Right forelimb (tissue), 1 donor: ENCODE results near the gene AUTS2.

ENCODE experiments used
- DNase-seq: peaks from one replicate; pipeline ENCODE4 v3.0.0-alpha.2; 2018

AUTS2 gene

GRCh38 chr7:69864274-69864673 is 266.0 kb downstream of the AUTS2 start:
- no peak for DNase-seq

GRCh38 chr7:69864822-69865221 is 266.5 kb downstream of the AUTS2 start:
- DNase-seq = no peak

- no peak for DNase-seq
Observed at GRCh38 chr7:69868921-69869320, 270.6 kb downstream of the AUTS2 start.

- DNase-seq = no peak
Observed at GRCh38 chr7:69871213-69871885, 273.1 kb downstream of the AUTS2 start.

- no peak for DNase-seq
Observed at GRCh38 chr7:69871886-69872569, 273.8 kb downstream of the AUTS2 start.

- DNase-seq = no peak
Observed at GRCh38 chr7:69873512-69873911, 275.2 kb downstream of the AUTS2 start.

GRCh38 chr7:69878015-69878414 is 279.7 kb downstream of the AUTS2 start:
- DNase-seq = no peak

GRCh38 chr7:69878591-69878990 is 280.3 kb downstream of the AUTS2 start:
- no peak for DNase-seq

- no peak for DNase-seq
Observed at GRCh38 chr7:69879989-69880388, 281.7 kb downstream of the AUTS2 start.

- no peak for DNase-seq
Observed at GRCh38 chr7:69880840-69881239, 282.6 kb downstream of the AUTS2 start.

- no peak for DNase-seq
Observed at GRCh38 chr7:69882269-69882668, 284.0 kb downstream of the AUTS2 start.

- DNase-seq = no peak
Observed at GRCh38 chr7:69883399-69883891, 285.2 kb downstream of the AUTS2 start.

- DNase-seq = no peak
Observed at GRCh38 chr7:69885431-69885830, 287.2 kb downstream of the AUTS2 start.

- DNase-seq = no peak
Observed at GRCh38 chr7:69889338-69889975, 291.2 kb downstream of the AUTS2 start.

GRCh38 chr7:69889976-69890351 is 291.7 kb downstream of the AUTS2 start:
- no peak for DNase-seq

- no peak for DNase-seq
Observed at GRCh38 chr7:69892790-69893189, 294.5 kb downstream of the AUTS2 start.

GRCh38 chr7:69893906-69894305 is 295.6 kb downstream of the AUTS2 start:
- no peak for DNase-seq

- DNase-seq = no peak
Observed at GRCh38 chr7:69895446-69895845, 297.2 kb downstream of the AUTS2 start.

GRCh38 chr7:69896121-69896520 is 297.8 kb downstream of the AUTS2 start:
- DNase-seq = no peak

GRCh38 chr7:69898189-69898588 is 299.9 kb downstream of the AUTS2 start:
- no peak for DNase-seq

- no peak for DNase-seq
Observed at GRCh38 chr7:69903410-69903809, 305.1 kb downstream of the AUTS2 start.

- no peak for DNase-seq
Observed at GRCh38 chr7:69906283-69906995, 308.2 kb downstream of the AUTS2 start.

GRCh38 chr7:69907720-69908119 is 309.4 kb downstream of the AUTS2 start:
- DNase-seq = no peak
